ENCODE results near the gene CALHM4. TPM values are rescaled to one million over a fixed set of nuclear protein-coding genes. Genes with fewer than 3 reads are reported as not detected.

Gene CALHM4
- total and polyA plus RNA-seq, 11 donors: 0.10 to 0.67 TPM; not detected in 9

DNA sequence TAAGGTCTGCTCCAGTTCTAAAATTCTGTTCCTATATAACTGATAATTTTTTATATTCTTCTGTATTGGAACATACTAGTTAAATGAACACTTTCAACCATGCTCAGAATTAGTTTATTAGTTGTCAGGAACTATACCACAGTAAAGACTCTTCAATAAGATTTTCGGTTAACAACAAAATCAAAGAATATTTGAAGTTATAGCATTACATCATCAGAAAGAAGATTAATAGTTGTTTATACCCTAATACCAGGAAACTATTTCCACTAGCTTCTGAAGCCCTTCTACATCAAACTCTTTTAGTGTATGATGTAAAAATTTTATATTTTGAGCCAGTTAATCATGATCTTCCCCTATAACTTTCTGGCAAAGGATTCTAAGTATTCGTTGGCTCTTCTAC is 6.6 kb downstream of the CALHM4 start:
- 91 to 96% (median 93%) methylated on average over 2 of the region's 2 CpGs for WGBS, 4 donors
- ATAC-seq (no peak), DNase-seq (no peak)
- Histone ChIP-seq H3K27ac (no peak overlapping the region), H3K4me1 (peaks cover 0 to 24% (median 7%) of the 10 kb centered on the region in 12 donors), H3K4me3 (no peak overlapping the region), H3K36me3 (no peaks in the 10 kb centered on the region), H3K27me3 (no peaks in the 10 kb centered on the region), H3K9me3 (no peaks in the 10 kb centered on the region)
- TF ChIP-seq POLR2A (IDR thresholded peaks at IDR 0.05): no peak
- TF ChIP-seq, protein P1, sequence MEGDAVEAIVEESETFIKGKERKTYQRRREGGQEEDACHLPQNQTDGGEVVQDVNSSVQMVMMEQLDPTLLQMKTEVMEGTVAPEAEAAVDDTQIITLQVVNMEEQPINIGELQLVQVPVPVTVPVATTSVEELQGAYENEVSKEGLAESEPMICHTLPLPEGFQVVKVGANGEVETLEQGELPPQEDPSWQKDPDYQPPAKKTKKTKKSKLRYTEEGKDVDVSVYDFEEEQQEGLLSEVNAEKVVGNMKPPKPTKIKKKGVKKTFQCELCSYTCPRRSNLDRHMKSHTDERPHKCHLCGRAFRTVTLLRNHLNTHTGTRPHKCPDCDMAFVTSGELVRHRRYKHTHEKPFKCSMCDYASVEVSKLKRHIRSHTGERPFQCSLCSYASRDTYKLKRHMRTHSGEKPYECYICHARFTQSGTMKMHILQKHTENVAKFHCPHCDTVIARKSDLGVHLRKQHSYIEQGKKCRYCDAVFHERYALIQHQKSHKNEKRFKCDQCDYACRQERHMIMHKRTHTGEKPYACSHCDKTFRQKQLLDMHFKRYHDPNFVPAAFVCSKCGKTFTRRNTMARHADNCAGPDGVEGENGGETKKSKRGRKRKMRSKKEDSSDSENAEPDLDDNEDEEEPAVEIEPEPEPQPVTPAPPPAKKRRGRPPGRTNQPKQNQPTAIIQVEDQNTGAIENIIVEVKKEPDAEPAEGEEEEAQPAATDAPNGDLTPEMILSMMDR (IDR thresholded peaks at IDR 0.05): no peak
- intact Hi-C loops (cut with DNase I): loop anchor here in 9 of 10 donors (2.0 to 10.0 kb wide), 8 partner anchors 23 to 445 kb away; partner anchors contain the start of genes TSPYL1 (in 2 of the 9) and CALHM5 (in 1 of the 9)

DNA sequence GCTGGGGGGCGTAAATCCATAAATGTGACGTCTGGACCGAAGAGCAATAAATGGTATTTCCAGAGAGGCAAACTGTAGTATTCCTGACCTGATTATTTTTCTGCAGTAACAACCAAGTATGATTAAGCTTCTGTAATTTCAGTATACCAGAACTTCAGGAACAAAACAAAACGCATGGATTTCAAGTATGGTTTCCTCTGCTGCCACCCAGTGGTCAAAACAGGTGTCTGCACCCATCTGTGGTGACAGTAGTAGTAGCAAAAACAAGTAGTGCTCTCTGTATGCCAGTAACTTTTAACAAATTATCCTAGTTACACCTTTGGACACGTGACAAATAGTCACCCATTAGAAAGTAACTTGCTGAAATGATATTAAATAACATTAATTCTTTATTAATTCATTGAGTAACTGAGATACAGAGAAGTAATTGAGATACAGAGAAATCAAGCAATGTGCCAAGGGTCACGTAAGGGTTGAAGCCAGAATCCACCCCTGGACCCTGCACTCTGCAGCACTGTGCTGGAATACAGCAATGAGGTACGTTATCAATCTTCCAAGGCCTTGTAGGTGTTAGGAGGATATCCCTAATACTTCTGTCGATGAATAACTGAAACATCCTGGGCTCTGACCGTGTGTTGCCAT is 7.9 kb downstream of the CALHM4 start:
- peak overlapping the region in 1 of 12 donors; percentile 32 for H3K4me3 ChIP-seq
- intact Hi-C loops (cut with DNase I): loop anchor here in 9 of 10 donors (1.0 to 10.0 kb wide), 9 partner anchors 25 to 447 kb away; partner anchors contain the start of genes CALHM5 (in 2 of the 9) and TSPYL1 (in 2 of the 9)
- WGBS, 4 donors: 42 to 52% (median 48%) methylated on average over 9 of the region's 9 CpGs

DNA sequence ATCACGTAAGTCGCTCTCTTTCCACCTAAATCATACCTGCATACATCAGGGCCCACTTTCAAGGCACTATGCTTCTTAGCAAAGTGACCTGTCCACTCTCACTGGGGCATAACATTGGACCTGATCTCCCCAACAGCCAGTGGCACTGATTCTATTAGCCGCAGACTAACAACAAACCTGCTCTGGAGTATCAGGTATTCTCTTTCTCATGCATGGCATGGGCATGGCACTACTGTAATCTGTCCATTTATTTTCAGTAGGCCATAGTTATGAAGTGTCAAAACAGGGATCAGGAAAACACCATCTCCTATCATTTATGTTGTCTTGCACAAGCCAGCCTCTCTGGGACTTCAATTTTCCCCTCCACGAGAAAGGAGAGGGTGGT is 8.5 kb downstream of the CALHM4 start:
- Histone ChIP-seq H3K27ac (no peak overlapping the region), H3K36me3 (no peaks in the 10 kb centered on the region), H3K9me3 (no peaks in the 10 kb centered on the region), H3K4me3 (no peak overlapping the region), H3K27me3 (no peaks in the 10 kb centered on the region), H3K4me1 (peaks cover 0 to 25% (median 7%) of the 10 kb centered on the region in 12 donors)
- TF ChIP-seq, protein P1 (IDR thresholded peaks at IDR 0.05): no peak
- no peak for TF ChIP-seq POLR2A (IDR thresholded peaks at IDR 0.05)
- ATAC-seq (no peak), DNase-seq (no peak)
- WGBS, 4 donors: 91 to 95% (median 92%) methylated on average over 4 of the region's 4 CpGs
- intact Hi-C loops (cut with DNase I): loop anchor here in 9 of 10 donors (2.0 to 10.0 kb wide), 7 partner anchors 51 to 447 kb away; partner anchors contain the start of genes TSPYL1 (in 2 of the 9) and CALHM5 (in 1 of the 9)

More for the DNA sequence above, 7.9 kb downstream of the CALHM4 start:
- Histone ChIP-seq H3K4me1 (peaks cover 0 to 27% (median 7%) of the 10 kb centered on the region in 12 donors), H3K27me3 (no peaks in the 10 kb centered on the region), H3K9me3 (no peaks in the 10 kb centered on the region), H3K27ac (no peak overlapping the region), H3K36me3 (no peaks in the 10 kb centered on the region)
- peak in 3 of 4 donors; percentile 41 to 63 (median 43) for ATAC-seq
- TF ChIP-seq POLR2A (IDR thresholded peaks at IDR 0.05): no peak
- TF ChIP-seq, protein P1 (IDR thresholded peaks at IDR 0.05): peak; percentile 87 to 97 (median 95)
- peak; percentile 49 to 73 (median 64) for DNase-seq

DNA sequence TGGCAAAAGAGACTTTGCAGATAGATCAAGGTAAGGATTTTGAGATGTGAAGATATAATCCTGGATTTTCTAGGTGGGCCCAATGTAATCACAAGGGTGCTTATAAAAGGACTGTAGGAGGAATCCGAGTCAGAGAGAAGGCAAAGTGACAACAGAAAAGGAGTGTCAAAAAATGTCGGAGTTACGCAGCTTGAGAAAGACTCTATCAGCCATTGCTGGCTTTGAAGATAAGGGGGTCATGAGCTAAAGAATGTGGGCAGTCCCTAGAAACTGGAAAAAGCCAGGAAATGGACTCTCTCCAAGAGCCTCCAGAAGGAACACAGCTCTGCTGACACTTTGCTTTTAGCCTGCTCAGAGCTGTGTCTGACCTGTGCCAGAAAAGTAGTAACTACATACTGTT is 9.1 kb downstream of the CALHM4 start:
- 30 to 44% (median 38%) methylated on average over 3 of the region's 3 CpGs for WGBS, 4 donors
- ATAC-seq (no peak), DNase-seq (no peak)
- no peak overlapping the region for H3K4me3 ChIP-seq
- no peak overlapping the region for H3K27ac ChIP-seq
- TF ChIP-seq POLR2A (IDR thresholded peaks at IDR 0.05): no peak
- TF ChIP-seq, protein P1 (IDR thresholded peaks at IDR 0.05): no peak
- H3K27me3 ChIP-seq: no peaks in the 10 kb centered on the region
- H3K4me1 ChIP-seq: peaks cover 0 to 19% (median 6%) of the 10 kb centered on the region in 12 donors
- H3K36me3 ChIP-seq: no peaks in the 10 kb centered on the region
- no peaks in the 10 kb centered on the region for H3K9me3 ChIP-seq
- intact Hi-C loops (cut with DNase I): loop anchor here in 9 of 10 donors (2.0 to 10.0 kb wide), 7 partner anchors 52 to 448 kb away; partner anchors contain the start of genes TSPYL1 (in 2 of the 9) and CALHM5 (in 1 of the 9)
